ENCODE data around the gene KLK11.

The KLK11 gene, protein sequence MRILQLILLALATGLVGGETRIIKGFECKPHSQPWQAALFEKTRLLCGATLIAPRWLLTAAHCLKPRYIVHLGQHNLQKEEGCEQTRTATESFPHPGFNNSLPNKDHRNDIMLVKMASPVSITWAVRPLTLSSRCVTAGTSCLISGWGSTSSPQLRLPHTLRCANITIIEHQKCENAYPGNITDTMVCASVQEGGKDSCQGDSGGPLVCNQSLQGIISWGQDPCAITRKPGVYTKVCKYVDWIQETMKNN

GRCh38 chr19:51026554-51026831, at the start of gene KLK11:
TSS of gene KLK11 (minus strand) at chr19:51026616. CDS start at chr19:51025631, 985 bp downstream.
- DNase-seq = no peak

DNA sequence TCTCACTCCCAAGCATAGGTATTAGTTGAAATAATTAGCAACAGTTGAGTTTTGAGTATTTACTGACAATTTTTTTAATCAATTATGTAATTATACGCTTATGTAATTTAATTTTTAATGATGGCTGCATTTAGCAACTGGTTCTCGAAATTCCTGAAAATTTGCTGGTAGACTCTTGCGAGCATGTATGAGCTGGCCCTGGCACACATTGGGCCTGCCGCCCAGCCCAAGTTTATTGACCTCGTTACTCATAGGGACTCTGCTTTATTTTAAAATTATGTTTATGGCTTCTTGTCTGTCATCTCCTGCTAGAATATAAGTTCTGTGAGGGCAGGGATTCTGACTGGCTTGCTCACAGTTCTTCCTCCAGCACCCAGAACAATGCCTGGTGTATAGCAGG, 49.6 kb upstream of the KLK11 start:
- DNase-seq = no peak

DNA sequence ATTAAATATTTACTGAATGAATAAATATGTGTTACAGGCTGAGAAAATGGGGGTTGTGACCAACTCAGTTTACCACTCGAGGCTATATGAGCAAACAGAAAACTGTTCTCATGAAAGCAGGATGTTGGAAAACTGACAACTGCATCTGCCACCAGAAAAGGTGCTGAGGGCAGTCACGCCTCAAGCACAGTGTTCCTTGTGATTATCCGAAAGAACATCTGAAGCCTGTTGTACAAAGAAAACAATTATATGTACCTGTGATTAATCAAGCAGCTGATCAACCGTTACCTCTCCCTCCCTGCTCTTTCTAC, 44.6 kb upstream of the KLK11 start:
- DNase-seq = no peak

DNA sequence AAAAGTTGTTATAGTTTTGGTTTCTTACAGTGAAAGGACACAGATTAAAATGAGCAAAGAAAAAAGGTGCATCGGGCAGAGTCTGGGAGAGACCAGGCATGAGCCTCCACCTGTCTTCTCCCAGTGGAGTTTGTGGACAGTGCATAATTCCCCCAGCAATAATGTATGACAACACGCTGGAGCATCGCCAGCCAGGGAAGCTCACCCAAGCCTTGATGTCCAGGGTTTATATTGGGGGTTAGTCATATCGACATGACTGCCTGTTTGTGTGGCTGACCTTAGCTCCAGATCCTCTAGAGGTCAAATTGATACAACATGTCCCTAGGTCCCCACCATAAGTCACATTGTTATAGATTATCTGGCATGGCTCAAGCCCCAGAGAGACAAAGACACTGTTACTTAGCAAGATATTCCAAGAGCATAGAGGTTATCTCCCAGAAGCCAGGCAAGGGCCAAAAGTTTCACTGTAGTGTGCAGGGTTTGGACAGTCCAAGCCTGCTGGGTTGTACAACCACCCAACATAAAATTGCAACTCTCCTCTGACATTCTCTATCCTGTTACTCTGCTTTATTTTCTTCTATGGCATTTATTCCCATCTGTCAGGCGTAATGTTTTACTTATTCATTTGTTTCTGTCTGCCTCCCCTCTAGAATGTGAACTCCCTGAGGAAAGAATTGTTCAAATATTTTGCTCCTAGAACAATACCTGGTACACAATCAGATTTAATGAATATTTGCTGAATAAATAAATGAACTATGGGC, 44.1 kb upstream of the KLK11 start:
- DNase-seq = no peak

GRCh38 chr19:51066393-51067186, 40.2 kb upstream of the KLK11 start:
- no peak for DNase-seq

DNA sequence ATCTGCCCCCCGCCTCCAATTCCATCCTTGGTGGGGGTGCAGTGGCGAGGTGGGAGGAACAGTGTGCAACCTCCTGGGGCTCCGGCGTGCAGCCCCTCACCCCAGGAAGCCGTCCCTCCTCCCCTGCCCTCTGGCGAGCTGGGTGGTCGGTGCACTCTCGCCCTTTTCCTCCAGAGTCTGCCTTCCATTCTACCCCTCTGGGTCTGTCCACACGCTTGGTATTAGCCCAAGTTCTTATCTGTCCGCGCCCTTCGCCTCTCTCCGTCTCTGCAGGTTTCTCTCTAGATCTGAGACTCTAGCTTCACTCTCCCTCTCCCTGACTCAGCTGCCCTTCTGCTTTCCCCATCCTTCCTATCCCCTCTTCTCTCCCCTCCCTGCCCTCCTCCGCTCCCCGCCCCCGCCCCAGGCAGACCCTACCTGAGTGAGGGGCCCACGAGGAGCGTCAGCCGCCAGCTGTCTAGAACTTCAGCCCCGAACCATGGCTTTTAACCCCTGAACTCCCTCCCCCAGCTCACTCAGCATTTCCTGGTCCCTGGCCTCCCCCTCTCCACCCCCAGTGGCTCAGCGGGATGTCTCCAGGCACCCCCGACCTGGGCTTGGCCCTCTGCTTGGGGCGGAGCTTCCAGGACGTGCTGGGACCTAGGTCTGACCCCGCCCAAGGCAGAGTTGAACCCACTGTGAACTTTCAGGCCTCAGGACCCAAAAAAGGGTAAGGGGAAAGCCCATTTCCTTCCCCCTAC, 39.0 kb upstream of the KLK11 start:
- DNase-seq = no peak

- no peak for DNase-seq
Observed at GRCh38 chr19:51064534-51065220, 38.3 kb upstream of the KLK11 start, which contains the start of gene KLK13. TSS of gene KLK13 (minus strand) at chr19:51065092. CDS start at chr19:51065067, 25 bp downstream.

DNA sequence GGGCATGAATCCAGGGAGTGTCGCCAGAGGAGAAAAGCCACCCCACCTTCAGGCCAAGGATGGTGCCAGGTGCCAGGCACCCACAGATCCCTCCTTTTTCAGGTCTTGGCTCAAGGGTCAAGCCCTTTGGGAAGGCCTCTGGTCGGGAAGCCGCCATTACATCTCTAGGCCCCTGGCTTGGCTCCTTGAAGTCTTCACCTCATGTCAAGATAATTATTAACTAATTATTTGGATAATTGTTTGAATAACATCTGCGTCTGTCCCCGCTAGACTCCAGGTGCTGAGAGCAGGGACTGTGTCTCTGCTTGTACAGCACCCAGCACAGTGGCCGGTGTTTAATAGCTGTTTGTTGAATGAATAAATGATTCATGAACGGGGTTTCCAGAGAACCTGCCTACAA, 37.2 kb upstream of the KLK11 start:
- DNase-seq = no peak

- no peak for DNase-seq
Observed at GRCh38 chr19:51060973-51061372, 34.6 kb upstream of the KLK11 start.

DNA sequence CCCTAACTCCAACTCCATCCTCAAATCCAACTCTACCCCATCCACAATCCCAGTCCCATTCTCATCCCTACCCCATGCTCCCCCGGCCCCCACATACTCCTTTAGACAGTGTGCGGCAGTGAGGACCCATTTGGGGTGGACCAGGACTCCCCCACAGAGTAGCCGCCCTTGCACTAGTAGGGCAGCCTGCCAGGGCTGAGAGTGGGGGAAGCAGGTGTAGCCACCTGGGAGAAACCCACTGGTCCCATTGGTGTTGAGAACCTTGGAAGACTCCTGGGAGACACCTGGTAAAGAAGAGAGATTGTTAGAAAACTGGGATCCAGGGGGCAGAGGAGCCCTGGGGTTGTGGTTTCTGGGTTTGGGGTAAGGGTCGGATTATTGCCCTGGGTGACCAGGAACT, 33.9 kb upstream of the KLK11 start:
- no peak for DNase-seq

GRCh38 chr19:51059715-51060114, 33.3 kb upstream of the KLK11 start:
- no peak for DNase-seq

DNA sequence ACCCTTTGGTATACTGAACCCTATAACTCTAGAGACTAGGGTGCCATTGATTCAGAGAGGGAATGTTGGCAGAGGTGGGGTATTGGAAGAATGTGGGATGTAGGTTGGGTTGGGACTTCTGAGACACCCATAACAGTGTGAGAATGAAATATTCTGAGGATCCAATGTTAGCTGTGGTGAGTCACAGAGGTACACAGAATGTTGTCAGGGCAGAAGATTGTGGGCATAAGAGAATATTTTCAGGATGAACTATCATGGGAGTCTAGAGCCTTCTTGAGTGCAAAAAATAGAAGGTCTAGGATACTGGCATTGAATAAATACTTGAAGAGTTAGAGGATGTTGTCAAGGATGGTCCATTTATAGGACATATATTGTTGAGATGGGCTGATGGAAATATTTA, 29.4 kb upstream of the KLK11 start:
- DNase-seq = no peak

DNA sequence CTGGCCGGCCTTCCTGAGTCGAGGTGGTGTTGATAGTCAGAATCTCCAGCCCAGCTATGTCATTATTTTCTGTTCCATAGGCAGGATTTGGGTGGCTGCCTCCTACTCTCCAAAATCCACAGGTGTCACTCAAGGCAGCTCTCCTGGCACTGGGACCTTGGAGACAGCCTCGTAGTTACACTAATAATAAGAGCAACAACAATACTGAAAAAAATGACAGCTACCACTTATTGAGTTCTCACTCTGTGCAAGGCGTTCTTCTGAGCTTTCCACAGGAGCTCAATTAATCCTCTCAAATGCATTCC, 20.6 kb upstream of the KLK11 start:
- no peak for DNase-seq

DNA sequence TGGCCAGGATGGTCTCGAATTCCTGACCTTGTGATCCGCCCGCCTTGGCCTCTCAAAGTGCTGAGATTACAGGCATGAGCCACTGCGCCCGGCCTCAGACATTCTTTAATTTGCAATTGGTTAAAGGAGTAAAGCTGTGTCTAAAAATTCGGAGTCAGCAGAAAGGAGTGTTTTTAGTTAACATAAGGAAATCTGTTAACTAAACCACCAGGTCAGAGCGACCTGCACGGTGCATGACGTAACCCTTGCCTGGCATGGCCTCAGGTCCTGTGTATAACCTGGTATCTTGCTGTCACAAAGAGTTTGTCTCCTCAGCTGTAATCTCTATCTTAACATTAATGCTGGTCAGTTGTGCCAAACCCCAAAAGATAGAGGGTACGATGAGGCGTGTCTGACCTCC, 17.9 kb upstream of the KLK11 start:
- DNase-seq = no peak

DNA sequence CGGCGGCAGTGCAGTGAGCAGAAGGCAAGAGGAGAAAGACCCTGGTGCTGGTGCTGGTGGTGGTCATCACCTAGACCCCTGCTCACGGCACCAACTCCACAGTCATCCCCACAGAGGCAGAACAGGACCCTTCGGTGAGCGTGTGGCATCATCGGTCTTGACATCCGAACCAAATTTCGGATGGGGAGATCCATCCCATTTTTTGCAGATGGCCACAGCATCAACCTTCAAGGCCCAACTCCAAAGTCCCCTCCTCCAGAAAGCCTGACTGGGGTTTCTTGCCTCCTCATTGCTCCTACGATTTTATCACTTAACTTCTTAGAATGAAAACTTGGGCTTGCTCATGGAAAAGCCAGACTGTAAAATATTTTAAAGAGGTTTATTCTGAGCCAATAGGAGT, 17.1 kb upstream of the KLK11 start:
- no peak for DNase-seq

- DNase-seq = no peak
Observed at GRCh38 chr19:51040151-51040550, 13.7 kb upstream of the KLK11 start.

GRCh38 chr19:51036519-51036918, 10.1 kb upstream of the KLK11 start:
- no peak for DNase-seq

DNA sequence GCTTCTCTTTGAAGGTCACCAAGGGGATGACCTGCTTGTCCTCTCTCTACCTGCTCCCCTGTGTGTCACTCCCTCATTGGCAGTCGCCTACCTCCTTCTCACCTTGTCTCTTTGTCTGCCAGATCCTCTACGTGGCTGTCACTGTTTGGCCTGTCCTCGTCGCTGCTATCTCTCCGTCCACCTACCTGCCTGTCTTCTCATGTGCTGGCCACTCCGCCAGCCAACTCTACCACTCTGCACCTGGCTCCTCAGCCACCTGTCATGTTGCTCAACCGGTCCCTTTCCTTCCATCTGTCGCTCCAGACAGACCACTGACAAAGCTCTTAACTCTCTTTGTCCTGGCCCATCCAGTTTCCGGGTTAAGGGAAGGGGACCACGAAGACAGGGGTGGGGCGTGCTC, 8.3 kb upstream of the KLK11 start, which contains the start of gene KLK12:
TSS of gene KLK12 (minus strand) at position 299 of the 400 bp plus-strand sequence. CDS start 381 bp downstream, outside the sequence.
- no peak for DNase-seq

GRCh38 chr19:51031880-51032225, 5.4 kb upstream of the KLK11 start:
- no peak for DNase-seq

GRCh38 chr19:51031220-51031879, 4.9 kb upstream of the KLK11 start:
- DNase-seq = no peak

DNA sequence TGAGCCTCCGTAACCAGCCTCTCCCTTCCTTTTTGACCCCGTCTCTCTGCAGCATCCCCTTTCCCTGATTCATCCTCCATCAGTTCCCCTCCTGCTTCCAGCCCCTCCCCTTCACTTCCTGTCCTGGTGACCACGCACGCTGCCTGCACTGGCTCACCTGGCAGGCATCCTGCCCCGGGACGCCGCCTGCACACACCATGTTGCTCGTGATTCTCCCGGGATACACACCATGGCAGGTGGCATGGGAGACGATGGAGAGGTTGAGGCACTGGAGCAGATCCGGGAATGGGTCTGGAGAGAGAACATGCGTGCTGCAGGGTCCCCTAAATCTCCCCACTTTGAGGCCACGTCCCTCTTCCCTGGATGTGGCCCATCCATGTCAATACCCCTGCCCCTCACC, 4.2 kb upstream of the KLK11 start:
- DNase-seq = no peak

GRCh38 chr19:51029718-51030117, 3.3 kb upstream of the KLK11 start:
- no peak for DNase-seq

DNA sequence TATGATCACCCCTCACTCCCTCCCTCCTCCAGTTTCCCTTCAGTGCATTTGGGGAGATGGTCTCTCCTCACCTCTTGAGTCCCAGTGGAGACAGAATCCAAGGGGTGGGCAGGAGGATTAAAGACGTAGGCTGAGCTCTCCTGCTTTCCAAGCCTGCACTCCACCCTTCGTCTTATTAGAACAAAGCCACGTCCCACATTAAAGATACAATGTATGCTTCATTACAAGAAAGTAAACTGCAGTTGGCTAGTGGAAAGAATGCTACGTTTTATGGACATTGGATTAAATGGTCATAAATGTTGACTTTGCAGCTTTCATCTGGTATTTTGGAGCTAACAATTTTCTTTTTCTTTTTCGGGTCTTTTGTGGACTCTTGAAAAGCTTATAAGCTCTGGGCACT, 1.5 kb upstream of the KLK11 start:
- DNase-seq = no peak

Data from NCI-H446 (cell line).